Stimulated activated CD8-positive, alpha-beta memory T cell treated with anti-CD3 and anti-CD28 coated beads, Interleukin-7, amount 100 ng/mL, for 1 hour (primary cell): ENCODE data around the gene RFT1.

Source experiments
- DNase-seq, 2 donors: peaks; one replicate each; pipeline ENCODE4 v3.0.0-alpha.2; 2020; ENCODE audit warnings: low read depth in 2 of 2

The RFT1 gene

GRCh38 chr3:53130179-53131061, at the start of gene RFT1:
Gene RFT1 (minus strand): TSS chr3:53130435. CDS start chr3:53130400, 35 bp downstream.
- peak; percentile 97 for DNase-seq

GRCh38 chr3:53179580-53179979, 49.3 kb upstream of the RFT1 start:
- DNase-seq, result no peak

GRCh38 chr3:53178246-53178645, 48.0 kb upstream of the RFT1 start:
- DNase-seq, result no peak

- no peak for DNase-seq
These were observed 45.6 kb upstream of the RFT1 start for GRCh38 chr3:53175613-53176540.

GRCh38 chr3:53174346-53175250, 44.4 kb upstream of the RFT1 start:
- no peak for DNase-seq

GRCh38 chr3:53173107-53173506, 42.9 kb upstream of the RFT1 start:
- DNase-seq, result no peak

- no peak for DNase-seq
These were observed 41.7 kb upstream of the RFT1 start for GRCh38 chr3:53171827-53172505.

- DNase-seq, result no peak
These were observed 40.8 kb upstream of the RFT1 start for GRCh38 chr3:53171064-53171418.

GRCh38 chr3:53170325-53171063, 40.3 kb upstream of the RFT1 start:
- DNase-seq, result no peak

GRCh38 chr3:53169832-53170324, 39.6 kb upstream of the RFT1 start:
- DNase-seq, result no peak

- no peak for DNase-seq
These were observed 39.0 kb upstream of the RFT1 start for GRCh38 chr3:53169045-53169831.

GRCh38 chr3:53168175-53168923, 38.1 kb upstream of the RFT1 start:
- DNase-seq, result no peak

- no peak for DNase-seq
These were observed 37.4 kb upstream of the RFT1 start for GRCh38 chr3:53167418-53168174.

- no peak for DNase-seq
These were observed 36.6 kb upstream of the RFT1 start for GRCh38 chr3:53166781-53167291.

- DNase-seq, result no peak
These were observed 36.0 kb upstream of the RFT1 start for GRCh38 chr3:53166206-53166605.

GRCh38 chr3:53164911-53165310, 34.7 kb upstream of the RFT1 start:
- DNase-seq, result no peak
